Osteocyte (in vitro differentiated cells): ENCODE measurements around the gene ATF6B. TPM values are rescaled to one million over a fixed set of nuclear protein-coding genes. Genes with fewer than 3 reads are reported as not detected.
"Not testable (repeated sequence)": the region's sequence is repeated elsewhere in the genome, so short reads cannot be mapped to it uniquely, and the experiment has no call there.

Experiments used
- DNase-seq: peaks from one replicate; pipeline ENCODE4 v3.0.0; 2021; ENCODE audit warnings: mixed read lengths; ENCODE audit not compliant: unreplicated experiment; ENCODE audit errors: extremely low spot score
- H3K27ac Mint-ChIP-seq: one replicate; pipeline ENCODE4 v1.8.0; 2021; ENCODE audit warnings: mild to moderate bottlenecking, mixed read lengths; ENCODE audit not compliant: unreplicated experiment
- H3K27me3 Mint-ChIP-seq: one replicate; pipeline ENCODE4 v1.8.0; 2021; ENCODE audit warnings: mixed read lengths; ENCODE audit not compliant: unreplicated experiment
- H3K36me3 Mint-ChIP-seq: one replicate; pipeline ENCODE4 v1.8.0; 2021; ENCODE audit warnings: mixed read lengths; ENCODE audit not compliant: unreplicated experiment
- H3K4me1 Mint-ChIP-seq: one replicate; pipeline ENCODE4 v1.8.0; 2021; ENCODE audit warnings: mixed read lengths; ENCODE audit not compliant: unreplicated experiment
- H3K4me3 Mint-ChIP-seq: one replicate; pipeline ENCODE4 v1.8.0; 2021; ENCODE audit warnings: mild to moderate bottlenecking, moderate library complexity, mixed read lengths; ENCODE audit not compliant: unreplicated experiment
- H3K9me3 Mint-ChIP-seq: one replicate; pipeline ENCODE4 v1.8.0; 2021; ENCODE audit warnings: mixed read lengths; ENCODE audit not compliant: unreplicated experiment
- total RNA-seq: library from RNA; stranded (reverse); gene quantifications from 2 replicates; pipeline ENCODE4 v1.2.1, GENCODE V29; 2021
- TF ChIP-seq, protein P1 (sequence below): fragments of 200-600 bp; sonication (generic); IDR thresholded peaks from 2 replicates; pipeline ENCODE4 v1.5.0; 2021; ENCODE audit warnings: antibody characterized with exemption, mild to moderate bottlenecking, moderate library complexity

Gene ATF6B
- total RNA-seq, 1 donor from 2014 or later, result 109 TPM

DNA sequence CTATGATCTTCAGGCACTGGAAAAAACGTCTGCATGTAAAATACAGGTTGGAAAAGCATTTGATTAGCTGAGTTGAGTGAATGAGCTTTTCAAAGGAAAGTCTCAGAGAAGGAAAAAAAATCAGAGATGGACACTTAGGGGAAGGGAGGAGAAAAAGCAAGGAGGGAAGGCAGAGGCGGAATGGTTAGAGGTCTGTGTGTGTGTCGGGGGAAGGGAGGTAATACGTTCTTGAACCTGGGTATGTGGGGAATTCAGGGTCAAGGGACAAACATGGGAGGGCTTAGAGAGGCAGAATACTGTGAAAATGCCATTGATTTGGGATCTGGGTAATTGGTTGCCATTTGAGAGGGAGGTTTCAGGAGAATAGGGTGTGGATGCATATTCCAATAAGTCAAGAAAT lies 18.6 kb upstream of the ATF6B start:
- H3K27ac Mint-ChIP-seq, result no peak overlapping the region
- TF ChIP-seq, protein P1, sequence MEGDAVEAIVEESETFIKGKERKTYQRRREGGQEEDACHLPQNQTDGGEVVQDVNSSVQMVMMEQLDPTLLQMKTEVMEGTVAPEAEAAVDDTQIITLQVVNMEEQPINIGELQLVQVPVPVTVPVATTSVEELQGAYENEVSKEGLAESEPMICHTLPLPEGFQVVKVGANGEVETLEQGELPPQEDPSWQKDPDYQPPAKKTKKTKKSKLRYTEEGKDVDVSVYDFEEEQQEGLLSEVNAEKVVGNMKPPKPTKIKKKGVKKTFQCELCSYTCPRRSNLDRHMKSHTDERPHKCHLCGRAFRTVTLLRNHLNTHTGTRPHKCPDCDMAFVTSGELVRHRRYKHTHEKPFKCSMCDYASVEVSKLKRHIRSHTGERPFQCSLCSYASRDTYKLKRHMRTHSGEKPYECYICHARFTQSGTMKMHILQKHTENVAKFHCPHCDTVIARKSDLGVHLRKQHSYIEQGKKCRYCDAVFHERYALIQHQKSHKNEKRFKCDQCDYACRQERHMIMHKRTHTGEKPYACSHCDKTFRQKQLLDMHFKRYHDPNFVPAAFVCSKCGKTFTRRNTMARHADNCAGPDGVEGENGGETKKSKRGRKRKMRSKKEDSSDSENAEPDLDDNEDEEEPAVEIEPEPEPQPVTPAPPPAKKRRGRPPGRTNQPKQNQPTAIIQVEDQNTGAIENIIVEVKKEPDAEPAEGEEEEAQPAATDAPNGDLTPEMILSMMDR, result no peak
- H3K4me3 Mint-ChIP-seq, result no peak overlapping the region
- H3K27me3 Mint-ChIP-seq, result no peaks in the 10 kb centered on the region
- no peaks in the 10 kb centered on the region for H3K9me3 Mint-ChIP-seq
- H3K36me3 Mint-ChIP-seq, result peaks cover 2% of the 10 kb centered on the region
- H3K4me1 Mint-ChIP-seq, result peaks cover 8% of the 10 kb centered on the region
- DNase-seq, result no peak

DNA sequence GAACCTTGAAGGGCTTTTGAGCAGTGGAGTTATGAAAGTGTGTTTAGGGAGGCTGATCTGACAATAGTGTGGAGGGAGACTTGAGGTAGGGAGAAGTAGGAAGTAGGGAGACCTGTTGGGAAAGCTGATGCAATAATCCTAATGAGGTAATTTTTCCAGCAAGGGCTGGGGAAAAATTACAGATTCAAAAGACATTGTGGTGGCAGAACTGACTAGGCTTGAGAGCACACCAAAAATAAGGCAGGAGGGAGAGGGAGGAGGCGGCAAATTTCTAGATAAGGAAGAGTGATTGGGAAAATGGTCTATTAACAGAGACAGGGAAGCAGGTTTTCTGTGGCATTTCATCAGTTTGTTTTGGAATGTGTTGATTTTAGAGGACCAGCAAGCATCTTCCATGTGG lies 18.2 kb upstream of the ATF6B start:
- Mint-ChIP-seq H3K27me3 (no peaks in the 10 kb centered on the region), H3K27ac (no peak overlapping the region), H3K36me3 (peaks cover 2% of the 10 kb centered on the region), H3K4me3 (no peak overlapping the region), H3K4me1 (peaks cover 6% of the 10 kb centered on the region), H3K9me3 (no peaks in the 10 kb centered on the region)
- TF ChIP-seq, protein P1, result no peak
- no peak for DNase-seq

DNA sequence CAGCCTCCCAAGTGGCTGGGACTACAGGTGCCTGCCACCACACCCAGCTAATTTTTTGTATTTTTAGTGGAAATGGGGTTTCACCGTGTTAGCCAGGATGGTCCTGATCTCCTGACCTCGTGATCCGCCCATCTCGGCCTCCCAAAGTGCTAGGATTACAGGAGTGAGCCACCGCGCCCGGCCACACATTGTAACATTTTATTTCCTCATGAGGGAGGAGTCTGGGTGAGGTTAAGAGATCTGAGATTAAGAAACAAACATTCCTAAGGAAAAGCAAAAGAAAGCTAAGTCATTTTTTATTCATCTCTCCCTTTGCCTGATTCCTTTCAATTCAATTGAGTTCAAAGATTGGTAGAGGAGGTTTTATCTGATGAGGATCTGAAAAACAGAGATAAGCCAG lies 16.2 kb upstream of the ATF6B start:
- not testable (repeated sequence) for H3K27me3 Mint-ChIP-seq, H3K4me3 Mint-ChIP-seq, H3K27ac Mint-ChIP-seq, DNase-seq, H3K4me1 Mint-ChIP-seq, H3K36me3 Mint-ChIP-seq, H3K9me3 Mint-ChIP-seq

DNA sequence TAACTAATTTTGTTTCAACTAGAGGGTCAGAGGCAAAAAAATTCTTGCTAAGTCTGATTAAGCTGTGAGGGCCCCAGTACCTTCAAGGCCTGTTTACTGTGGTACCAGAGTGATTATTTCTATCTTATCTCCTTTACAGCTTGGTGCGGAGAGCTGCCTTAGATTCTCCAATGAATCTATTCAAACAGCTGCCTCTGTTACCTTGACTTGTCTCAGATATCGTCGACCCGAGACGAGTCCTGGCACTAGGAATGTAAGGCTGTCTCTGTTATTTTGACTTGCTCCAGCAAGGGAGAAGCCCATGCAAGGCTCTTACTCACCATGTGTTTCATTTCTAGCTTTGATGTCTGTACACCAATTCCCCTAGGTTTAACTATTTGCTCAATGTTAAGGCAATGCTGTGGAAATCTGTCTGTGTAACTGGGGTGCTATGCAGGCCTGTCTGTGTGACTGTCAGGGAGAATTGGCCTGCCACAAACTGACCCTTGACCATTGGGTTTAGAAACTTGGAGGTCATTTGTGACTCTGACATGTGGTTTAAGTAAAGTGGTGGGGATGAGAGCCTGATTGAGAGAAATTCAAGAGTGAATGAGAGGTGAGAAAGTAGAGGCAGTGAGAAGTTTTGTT lies 12.5 kb upstream of the ATF6B start:
- TF ChIP-seq, protein P1, result no peak
- no peak overlapping the region for H3K4me3 Mint-ChIP-seq
- no peak for DNase-seq
- H3K36me3 Mint-ChIP-seq, result no peaks in the 10 kb centered on the region
- no peak overlapping the region for H3K27ac Mint-ChIP-seq
- no peaks in the 10 kb centered on the region for H3K9me3 Mint-ChIP-seq
- no peaks in the 10 kb centered on the region for H3K27me3 Mint-ChIP-seq
- H3K4me1 Mint-ChIP-seq, result no peaks in the 10 kb centered on the region

DNA sequence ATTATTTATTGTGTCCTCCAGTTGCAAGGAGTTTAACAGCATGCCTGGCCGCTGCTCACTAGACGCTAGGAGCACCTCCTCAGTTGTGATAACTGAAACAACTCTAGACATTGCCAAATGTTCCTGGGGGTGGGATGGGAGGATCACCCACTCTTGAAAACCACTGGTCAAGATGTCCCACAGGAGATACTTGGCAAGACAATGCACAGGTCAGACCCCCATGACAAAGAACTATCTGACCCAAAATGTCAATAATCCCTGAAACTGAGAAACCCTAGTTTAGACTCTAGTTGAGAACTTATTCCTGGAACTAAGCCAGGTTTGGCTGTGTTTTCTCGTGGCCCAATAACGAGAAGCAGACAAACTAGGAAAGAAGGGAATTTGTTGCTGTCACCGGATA lies 11.5 kb upstream of the ATF6B start:
- Mint-ChIP-seq H3K4me3 (no peak overlapping the region), H3K4me1 (no peaks in the 10 kb centered on the region), H3K9me3 (no peaks in the 10 kb centered on the region), H3K36me3 (no peaks in the 10 kb centered on the region), H3K27me3 (no peaks in the 10 kb centered on the region), H3K27ac (no peak overlapping the region)
- TF ChIP-seq, protein P1, result no peak
- DNase-seq, result no peak

DNA sequence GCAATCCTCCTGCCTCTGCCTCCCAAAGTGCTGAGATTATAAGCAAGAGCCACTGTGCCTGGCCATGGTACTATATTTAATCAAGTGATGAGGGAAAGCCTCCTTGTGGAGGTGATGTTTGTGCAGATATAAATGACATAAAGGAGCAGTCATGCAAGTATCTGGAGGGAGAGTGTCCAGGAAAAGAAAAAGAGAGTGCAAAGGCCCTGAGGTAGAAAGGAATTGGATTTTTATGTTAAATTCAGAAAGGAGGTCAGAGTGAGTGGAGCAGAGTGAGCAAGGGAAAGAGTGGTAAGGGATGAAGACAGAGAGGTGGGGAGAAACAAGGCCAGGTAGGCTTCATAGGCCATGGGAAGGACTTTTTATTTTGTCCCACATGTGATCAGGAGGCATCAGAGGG lies 9.4 kb upstream of the ATF6B start:
- Mint-ChIP-seq H3K27ac (no peak overlapping the region), H3K4me3 (no peak overlapping the region), H3K27me3 (no peaks in the 10 kb centered on the region), H3K9me3 (no peaks in the 10 kb centered on the region), H3K36me3 (no peaks in the 10 kb centered on the region), H3K4me1 (peaks cover 6% of the 10 kb centered on the region)
- TF ChIP-seq, protein P1, result no peak
- no peak for DNase-seq
